OCI-LY3 (cell line): ENCODE data around the gene PLA2G2F.

Source experiments
- H2AFZ ChIP-seq: fragments of 200-600, 300-600 bp; shearing (Covaris generic); 2 replicates; pipeline ENCODE4 v1.6.0; 2014; ENCODE audit warnings: antibody characterized with exemption, low read depth, low read length
- H3K27ac ChIP-seq: fragments of 200-600, 300-600 bp; sonication (generic); 2 replicates; pipeline ENCODE4 v1.5.1; 2014; ENCODE audit warnings: mild to moderate bottlenecking, low read length, moderate library complexity, mixed read lengths
- H3K27me3 ChIP-seq: fragments of 200-600, 300-600 bp; sonication (generic); 2 replicates; pipeline ENCODE4 v1.6.1; 2014; ENCODE audit warnings: low read depth, low read length, mixed read lengths
- H3K36me3 ChIP-seq: fragments of 200-600, 300-600 bp; sonication (generic); replicated peaks from 2 replicates; pipeline ENCODE3; 2014; ENCODE audit warnings: low read depth, low read length, mixed read lengths
- H3K4me1 ChIP-seq: fragments of 300-600, 200-600 bp; sonication (generic); 2 replicates; pipeline ENCODE4 v1.6.1; 2014; ENCODE audit warnings: low read length, mixed read lengths
- H3K4me2 ChIP-seq: fragments of 200-600, 300-600 bp; sonication (generic); 2 replicates; pipeline ENCODE4 v1.6.1; 2014; ENCODE audit warnings: low read length, mixed read lengths
- H3K4me3 ChIP-seq: fragments of 300-600, 200-600 bp; sonication (generic); 2 replicates; pipeline ENCODE4 v1.5.1; 2014; ENCODE audit warnings: antibody characterized with exemption, mild to moderate bottlenecking, low read length, moderate library complexity
- H3K79me2 ChIP-seq: fragments of 300-600, 200-600 bp; shearing (Covaris generic); 2 replicates; pipeline ENCODE4 v1.6.1; 2014; ENCODE audit warnings: mild to moderate bottlenecking, low read length, mixed read lengths
- H3K9ac ChIP-seq: fragments of 300-600, 200-600 bp; shearing (Covaris generic); 2 replicates; pipeline ENCODE4 v1.6.0; 2014; ENCODE audit warnings: mild to moderate bottlenecking, low read length, moderate library complexity
- H3K9me3 ChIP-seq: fragments of 200-600, 300-600 bp; shearing (Covaris generic); 2 replicates; pipeline ENCODE4 v1.6.1; 2014; ENCODE audit warnings: low read length, mixed read lengths; ENCODE audit not compliant: insufficient read depth
- H4K20me1 ChIP-seq: fragments of 200-600, 300-600 bp; sonication (generic); 2 replicates; pipeline ENCODE4 v1.6.1; 2016; ENCODE audit warnings: low read length, mixed read lengths; ENCODE audit not compliant: insufficient read depth
- CTCF ChIP-seq: fragments of 200-600, 300-600 bp; sonication (generic); IDR thresholded peaks from 2 replicates; pipeline ENCODE4 v1.5.1; 2014; ENCODE audit warnings: antibody characterized with exemption, low read length, low read depth
- EZH2phosphoT487 ChIP-seq: fragments of 200-600 bp; shearing (Covaris generic); IDR thresholded peaks from 2 replicates; pipeline ENCODE4 v1.6.1; 2018; ENCODE audit warnings: antibody characterized with exemption, mixed run types, low read depth

PLA2G2F gene

GRCh38 chr1:20185834-20186782 is 47.0 kb downstream of the PLA2G2F start, which contains the start of the genes PLA2G2C and UBXN10:
Gene PLA2G2C, minus strand, starts transcription at chr1:20186518. Its CDS starts 9,155 bp downstream, at chr1:20177363.
Gene UBXN10, plus strand, starts transcription at chr1:20186096. Its CDS starts 4,466 bp downstream, at chr1:20190562.
- H3K79me2 ChIP-seq: no peaks in the 10 kb centered on the region
- H2AFZ ChIP-seq: peak within 1 kb of the TSS; percentile 70
- H3K4me3 ChIP-seq: peak within 1 kb of the TSS; percentile 97
- no peaks in the 10 kb centered on the region for H3K9me3 ChIP-seq
- TF ChIP-seq EZH2phosphoT487: no peak
- TF ChIP-seq CTCF: no peak
- H3K27ac ChIP-seq: peak within 1 kb of the TSS; percentile 48
- no peaks in the 10 kb centered on the region for H4K20me1 ChIP-seq
- H3K27me3 ChIP-seq: no peaks in the 10 kb centered on the region
- no peaks in the 10 kb centered on the region for H3K36me3 ChIP-seq
- H3K4me1 ChIP-seq: peaks cover 20% of the 10 kb centered on the region
- peak within 1 kb of the TSS; percentile 88 for H3K9ac ChIP-seq
- H3K4me2 ChIP-seq: peak within 1 kb of the TSS; percentile 93

- H3K79me2 ChIP-seq: no peaks in the 10 kb centered on the region
- TF ChIP-seq EZH2phosphoT487 (no peak), CTCF (no peak)
- no peaks in the 10 kb centered on the region for H3K9me3 ChIP-seq
- H3K9ac ChIP-seq: no peak overlapping the region
- no peaks in the 10 kb centered on the region for H4K20me1 ChIP-seq
- H3K27me3 ChIP-seq: no peaks in the 10 kb centered on the region
- peak overlapping the region; percentile 93 for H3K4me2 ChIP-seq
- H2AFZ ChIP-seq: no peak overlapping the region
- H3K36me3 ChIP-seq: no peaks in the 10 kb centered on the region
- H3K27ac ChIP-seq: no peak overlapping the region
- H3K4me3 ChIP-seq: no peak overlapping the region
- H3K4me1 ChIP-seq: peaks cover 20% of the 10 kb centered on the region
These were observed 48.1 kb downstream of the PLA2G2F start for GRCh38 chr1:20187103-20187812.

GRCh38 chr1:20187813-20188454 is 48.8 kb downstream of the PLA2G2F start:
- H3K9me3 ChIP-seq: no peaks in the 10 kb centered on the region
- H3K4me3 ChIP-seq: no peak overlapping the region
- peaks cover 20% of the 10 kb centered on the region for H3K4me1 ChIP-seq
- no peak overlapping the region for H3K4me2 ChIP-seq
- TF ChIP-seq CTCF (no peak), EZH2phosphoT487 (no peak)
- no peak overlapping the region for H3K27ac ChIP-seq
- H3K79me2 ChIP-seq: no peaks in the 10 kb centered on the region
- H3K9ac ChIP-seq: no peak overlapping the region
- no peaks in the 10 kb centered on the region for H3K36me3 ChIP-seq
- no peaks in the 10 kb centered on the region for H4K20me1 ChIP-seq
- no peak overlapping the region for H2AFZ ChIP-seq
- H3K27me3 ChIP-seq: no peaks in the 10 kb centered on the region
